Measurements from ENCODE around the gene SNED1.

- no peak for TF ChIP-seq EP300 (IDR thresholded peaks at IDR 0.05)
- TF ChIP-seq, protein P1, sequence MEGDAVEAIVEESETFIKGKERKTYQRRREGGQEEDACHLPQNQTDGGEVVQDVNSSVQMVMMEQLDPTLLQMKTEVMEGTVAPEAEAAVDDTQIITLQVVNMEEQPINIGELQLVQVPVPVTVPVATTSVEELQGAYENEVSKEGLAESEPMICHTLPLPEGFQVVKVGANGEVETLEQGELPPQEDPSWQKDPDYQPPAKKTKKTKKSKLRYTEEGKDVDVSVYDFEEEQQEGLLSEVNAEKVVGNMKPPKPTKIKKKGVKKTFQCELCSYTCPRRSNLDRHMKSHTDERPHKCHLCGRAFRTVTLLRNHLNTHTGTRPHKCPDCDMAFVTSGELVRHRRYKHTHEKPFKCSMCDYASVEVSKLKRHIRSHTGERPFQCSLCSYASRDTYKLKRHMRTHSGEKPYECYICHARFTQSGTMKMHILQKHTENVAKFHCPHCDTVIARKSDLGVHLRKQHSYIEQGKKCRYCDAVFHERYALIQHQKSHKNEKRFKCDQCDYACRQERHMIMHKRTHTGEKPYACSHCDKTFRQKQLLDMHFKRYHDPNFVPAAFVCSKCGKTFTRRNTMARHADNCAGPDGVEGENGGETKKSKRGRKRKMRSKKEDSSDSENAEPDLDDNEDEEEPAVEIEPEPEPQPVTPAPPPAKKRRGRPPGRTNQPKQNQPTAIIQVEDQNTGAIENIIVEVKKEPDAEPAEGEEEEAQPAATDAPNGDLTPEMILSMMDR (IDR thresholded peaks at IDR 0.05): no peak
- no peak for TF ChIP-seq SMC3 (IDR thresholded peaks at IDR 0.05)
- TF ChIP-seq, protein P2, sequence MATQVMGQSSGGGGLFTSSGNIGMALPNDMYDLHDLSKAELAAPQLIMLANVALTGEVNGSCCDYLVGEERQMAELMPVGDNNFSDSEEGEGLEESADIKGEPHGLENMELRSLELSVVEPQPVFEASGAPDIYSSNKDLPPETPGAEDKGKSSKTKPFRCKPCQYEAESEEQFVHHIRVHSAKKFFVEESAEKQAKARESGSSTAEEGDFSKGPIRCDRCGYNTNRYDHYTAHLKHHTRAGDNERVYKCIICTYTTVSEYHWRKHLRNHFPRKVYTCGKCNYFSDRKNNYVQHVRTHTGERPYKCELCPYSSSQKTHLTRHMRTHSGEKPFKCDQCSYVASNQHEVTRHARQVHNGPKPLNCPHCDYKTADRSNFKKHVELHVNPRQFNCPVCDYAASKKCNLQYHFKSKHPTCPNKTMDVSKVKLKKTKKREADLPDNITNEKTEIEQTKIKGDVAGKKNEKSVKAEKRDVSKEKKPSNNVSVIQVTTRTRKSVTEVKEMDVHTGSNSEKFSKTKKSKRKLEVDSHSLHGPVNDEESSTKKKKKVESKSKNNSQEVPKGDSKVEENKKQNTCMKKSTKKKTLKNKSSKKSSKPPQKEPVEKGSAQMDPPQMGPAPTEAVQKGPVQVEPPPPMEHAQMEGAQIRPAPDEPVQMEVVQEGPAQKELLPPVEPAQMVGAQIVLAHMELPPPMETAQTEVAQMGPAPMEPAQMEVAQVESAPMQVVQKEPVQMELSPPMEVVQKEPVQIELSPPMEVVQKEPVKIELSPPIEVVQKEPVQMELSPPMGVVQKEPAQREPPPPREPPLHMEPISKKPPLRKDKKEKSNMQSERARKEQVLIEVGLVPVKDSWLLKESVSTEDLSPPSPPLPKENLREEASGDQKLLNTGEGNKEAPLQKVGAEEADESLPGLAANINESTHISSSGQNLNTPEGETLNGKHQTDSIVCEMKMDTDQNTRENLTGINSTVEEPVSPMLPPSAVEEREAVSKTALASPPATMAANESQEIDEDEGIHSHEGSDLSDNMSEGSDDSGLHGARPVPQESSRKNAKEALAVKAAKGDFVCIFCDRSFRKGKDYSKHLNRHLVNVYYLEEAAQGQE (IDR thresholded peaks at IDR 0.05): no peak
- TF ChIP-seq PHF8 (IDR thresholded peaks at IDR 0.05; ENCODE audit: borderline replicate concordance, low read depth): no peak
- TF ChIP-seq NR3C1 (IDR thresholded peaks at IDR 0.05): no peak
- TF ChIP-seq POLR2A (IDR thresholded peaks at IDR 0.05; ENCODE audit: low read length): no peak
- TF ChIP-seq ZFP36 (IDR thresholded peaks at IDR 0.05; ENCODE audit: borderline replicate concordance, partially characterized antibody): no peak
- TF ChIP-seq BHLHE40 (IDR thresholded peaks at IDR 0.05; ENCODE audit: low read depth, low read length): no peak
- no peak for TF ChIP-seq ATOH8 (CRISPR knock-in tag; IDR thresholded peaks at IDR 0.05; ENCODE audit: low read depth)
Observed at GRCh38 chr2:241131531-241131930, 133.1 kb downstream of the SNED1 start.
